ENCODE measurements around the gene SLC36A4. TPM values are rescaled to one million over a fixed set of nuclear protein-coding genes. Genes with fewer than 3 reads are reported as not detected.
A peak's percentile ranks its signal among the peaks of the same experiment; 100 is the strongest.

SLC36A4 gene
- total RNA-seq, 5 donors from 2014 or later (not counting 1 experiment from before 2014, with no cell fraction given), result 13.3 to 21.8 (median 14.6) TPM

- no peak for DNase-seq
- ATAC-seq (replicated peaks in 1 of 4), result no peak
- no peaks in the 10 kb centered on the region for H3K36me3 ChIP-seq (ENCODE audit: control insufficient read depth in 2 of 2, extremely low read depth in 1 of 2, insufficient read depth in 1 of 2, low read length in 1 of 2)
- H3K27me3 Mint-ChIP-seq, result peaks cover 5 to 8% of the 10 kb centered on the region in 2 donors
- H3K4me3 ChIP-seq (ENCODE audit: control insufficient read depth in 1 of 2, extremely low read depth in 1 of 2, low read length in 1 of 2), result peak overlapping the region; percentile 65 to 85
- POLR2A ChIA-PET, result interaction anchor here in 1 of 2 donors (0.6 to 0.7 kb wide), 3 partner anchors 18 to 609 kb away, joined by 3 to 4 read pairs (median 3); partner anchors contain the start of genes C11orf54 and TAF1D
- 8% methylated on average over 4 of the region's 14 CpGs for WGBS (ENCODE audit: insufficient coverage)
- H3K4me1 Mint-ChIP-seq, result peaks cover 17 to 28% (median 22%) of the 10 kb centered on the region in 3 donors
- H3K27ac Mint-ChIP-seq, result peak overlapping the region; percentile 24 to 48
- peak overlapping the region; percentile 91 for H3K27ac ChIP-seq (ENCODE audit: low read length)
- no peaks in the 10 kb centered on the region for H3K9me3 ChIP-seq
- no peaks in the 10 kb centered on the region for H3K36me3 Mint-ChIP-seq
- H3K4me1 ChIP-seq (ENCODE audit: control insufficient read depth in 1 of 2, extremely low read depth in 1 of 2, insufficient read depth in 2 of 2, low read length in 2 of 2), result peaks cover 5 to 8% of the 10 kb centered on the region in 2 experiments
- peak overlapping the region; percentile 88 to 95 (median 91) for H3K4me3 Mint-ChIP-seq
- no peaks in the 10 kb centered on the region for H3K27me3 ChIP-seq (replicated peaks in 1 of 2; ENCODE audit: control insufficient read depth in 2 of 2, extremely low read depth in 1 of 2, insufficient read depth in 2 of 2, low read length in 1 of 2)
- CTCF ChIA-PET, result interaction anchor here in 1 of 2 donors (0.6 to 1.8 kb wide), 2 partner anchors 27 to 454 kb away, joined by 3 to 5 read pairs; no protein-coding TSS in a partner anchor
- no peaks in the 10 kb centered on the region for H3K9me3 Mint-ChIP-seq
Measured at GRCh38 chr11:93198215-93198845, 539 bp upstream of the SLC36A4 start.

- peaks cover 5 to 8% of the 10 kb centered on the region in 2 experiments for H3K4me1 ChIP-seq (ENCODE audit: control insufficient read depth in 1 of 2, extremely low read depth in 1 of 2, insufficient read depth in 2 of 2, low read length in 2 of 2)
- no peaks in the 10 kb centered on the region for H3K27me3 ChIP-seq (replicated peaks in 1 of 2; ENCODE audit: control insufficient read depth in 2 of 2, extremely low read depth in 1 of 2, insufficient read depth in 2 of 2, low read length in 1 of 2)
- H3K4me3 ChIP-seq (ENCODE audit: control insufficient read depth in 1 of 2, extremely low read depth in 1 of 2, low read length in 1 of 2), result peak overlapping the region; percentile 65 to 85
- ChIA-PET POLR2A (interaction anchor here in 1 of 2 donors (0.6 kb wide), 1 partner anchor 12 kb away, joined by 6 read pairs; no protein-coding TSS in a partner anchor), CTCF (interaction anchor here in 1 of 2 donors (1.8 kb wide), 1 partner anchor 29 kb away, joined by 5 read pairs; no protein-coding TSS in a partner anchor)
- DNase-seq, result peak in 1 of 35 experiments; percentile 0
- no peaks in the 10 kb centered on the region for H3K36me3 ChIP-seq (ENCODE audit: control insufficient read depth in 2 of 2, extremely low read depth in 1 of 2, insufficient read depth in 1 of 2, low read length in 1 of 2)
- peak overlapping the region; percentile 92 to 93 for H3K27ac Mint-ChIP-seq
- ATAC-seq (replicated peaks in 1 of 4), result no peak
- H3K27me3 Mint-ChIP-seq, result peaks cover under 1 to 3% of the 10 kb centered on the region in 2 donors
- peak overlapping the region; percentile 91 for H3K27ac ChIP-seq (ENCODE audit: low read length)
- H3K4me1 Mint-ChIP-seq, result peaks cover 20 to 32% (median 22%) of the 10 kb centered on the region in 3 donors
- WGBS (ENCODE audit: insufficient coverage), result 0% methylated on average over 4 of the region's 13 CpGs
- H3K9me3 Mint-ChIP-seq, result no peaks in the 10 kb centered on the region
- peak overlapping the region; percentile 88 to 95 (median 91) for H3K4me3 Mint-ChIP-seq
- H3K36me3 Mint-ChIP-seq, result peaks cover 4% of the 10 kb centered on the region
- no peaks in the 10 kb centered on the region for H3K9me3 ChIP-seq
Measured at GRCh38 chr11:93196816-93197379, 893 bp downstream of the SLC36A4 start.

- Histone ChIP-seq H3K27ac (ENCODE audit: low read length) (no peak overlapping the region), H3K9me3 (no peaks in the 10 kb centered on the region), H3K36me3 (ENCODE audit: control insufficient read depth in 2 of 2, extremely low read depth in 1 of 2, insufficient read depth in 1 of 2, low read length in 1 of 2) (no peaks in the 10 kb centered on the region), H3K27me3 (replicated peaks in 1 of 2; ENCODE audit: control insufficient read depth in 2 of 2, extremely low read depth in 1 of 2, insufficient read depth in 2 of 2, low read length in 1 of 2) (no peaks in the 10 kb centered on the region), H3K4me1 (ENCODE audit: control insufficient read depth in 1 of 2, extremely low read depth in 1 of 2, insufficient read depth in 2 of 2, low read length in 2 of 2) (peaks cover 5 to 8% of the 10 kb centered on the region in 2 experiments), H3K4me3 (ENCODE audit: control insufficient read depth in 1 of 2, extremely low read depth in 1 of 2, low read length in 1 of 2) (no peak overlapping the region)
- DNase-seq (no peak), ATAC-seq (replicated peaks in 1 of 4) (no peak)
- WGBS (ENCODE audit: insufficient coverage), result no CpG with 5 or more reads among the region's 1 CpG
- Mint-ChIP-seq H3K9me3 (no peaks in the 10 kb centered on the region), H3K4me1 (peaks cover 22 to 33% (median 23%) of the 10 kb centered on the region in 3 donors), H3K27me3 (no peaks in the 10 kb centered on the region), H3K4me3 (no peak overlapping the region), H3K36me3 (peaks cover 7% of the 10 kb centered on the region), H3K27ac (no peak overlapping the region)
- ChIA-PET POLR2A (interaction anchor here in 1 of 2 donors (0.7 kb wide), 1 partner anchor 102 kb away, joined by 3 read pairs; no protein-coding TSS in a partner anchor), CTCF (no interaction called here)
Measured at GRCh38 chr11:93194673-93195291, 3.0 kb downstream of the SLC36A4 start.

- Mint-ChIP-seq H3K9me3 (no peaks in the 10 kb centered on the region), H3K4me1 (peaks cover 22 to 29% (median 23%) of the 10 kb centered on the region in 3 donors), H3K36me3 (peaks cover 7% of the 10 kb centered on the region), H3K27ac (no peak overlapping the region), H3K27me3 (no peaks in the 10 kb centered on the region), H3K4me3 (no peak overlapping the region)
- ChIA-PET POLR2A (no interaction called here), CTCF (no interaction called here)
- no peak overlapping the region for H3K4me3 ChIP-seq (ENCODE audit: control insufficient read depth in 1 of 2, extremely low read depth in 1 of 2, low read length in 1 of 2)
- no peaks in the 10 kb centered on the region for H3K36me3 ChIP-seq (ENCODE audit: control insufficient read depth in 2 of 2, extremely low read depth in 1 of 2, insufficient read depth in 1 of 2, low read length in 1 of 2)
- no CpG with 5 or more reads among the region's 2 CpGs for WGBS (ENCODE audit: insufficient coverage)
- peaks cover 5 to 8% of the 10 kb centered on the region in 2 experiments for H3K4me1 ChIP-seq (ENCODE audit: control insufficient read depth in 1 of 2, extremely low read depth in 1 of 2, insufficient read depth in 2 of 2, low read length in 2 of 2)
- DNase-seq (no peak), ATAC-seq (replicated peaks in 1 of 4) (no peak)
- H3K27ac ChIP-seq (ENCODE audit: low read length), result no peak overlapping the region
- H3K9me3 ChIP-seq, result no peaks in the 10 kb centered on the region
- no peaks in the 10 kb centered on the region for H3K27me3 ChIP-seq (replicated peaks in 1 of 2; ENCODE audit: control insufficient read depth in 2 of 2, extremely low read depth in 1 of 2, insufficient read depth in 2 of 2, low read length in 1 of 2)
Measured at GRCh38 chr11:93193731-93194130, 4.1 kb downstream of the SLC36A4 start.

GRCh38 chr11:93192163-93192562, 5.6 kb downstream of the SLC36A4 start:
- DNase-seq (no peak), ATAC-seq (replicated peaks in 1 of 4) (no peak)
- Histone ChIP-seq H3K4me3 (ENCODE audit: control insufficient read depth in 1 of 2, extremely low read depth in 1 of 2, low read length in 1 of 2) (no peak overlapping the region), H3K27ac (ENCODE audit: low read length) (no peak overlapping the region), H3K9me3 (peaks cover 4% of the 10 kb centered on the region), H3K4me1 (ENCODE audit: control insufficient read depth in 1 of 2, extremely low read depth in 1 of 2, insufficient read depth in 2 of 2, low read length in 2 of 2) (peaks cover 2 to 5% of the 10 kb centered on the region in 2 experiments), H3K36me3 (ENCODE audit: control insufficient read depth in 2 of 2, extremely low read depth in 1 of 2, insufficient read depth in 1 of 2, low read length in 1 of 2) (no peaks in the 10 kb centered on the region), H3K27me3 (replicated peaks in 1 of 2; ENCODE audit: control insufficient read depth in 2 of 2, extremely low read depth in 1 of 2, insufficient read depth in 2 of 2, low read length in 1 of 2) (no peaks in the 10 kb centered on the region)
- WGBS (ENCODE audit: insufficient coverage), result 100% methylated on average over 2 of the region's 5 CpGs
- CTCF ChIA-PET, result no interaction called here
- Mint-ChIP-seq H3K27ac (no peak overlapping the region), H3K36me3 (peaks cover 19% of the 10 kb centered on the region), H3K9me3 (peaks cover 8 to 10% (median 9%) of the 10 kb centered on the region in 3 donors), H3K4me1 (peaks cover 21 to 23% (median 21%) of the 10 kb centered on the region in 3 donors), H3K27me3 (no peaks in the 10 kb centered on the region), H3K4me3 (no peak overlapping the region)
- POLR2A ChIA-PET, result no interaction called here

- Histone ChIP-seq H3K27ac (ENCODE audit: low read length) (no peak overlapping the region), H3K4me3 (ENCODE audit: control insufficient read depth in 1 of 2, extremely low read depth in 1 of 2, low read length in 1 of 2) (no peak overlapping the region), H3K27me3 (replicated peaks in 1 of 2; ENCODE audit: control insufficient read depth in 2 of 2, extremely low read depth in 1 of 2, insufficient read depth in 2 of 2, low read length in 1 of 2) (no peaks in the 10 kb centered on the region), H3K36me3 (ENCODE audit: control insufficient read depth in 2 of 2, extremely low read depth in 1 of 2, insufficient read depth in 1 of 2, low read length in 1 of 2) (peaks cover 0 to under 1% of the 10 kb centered on the region in 2 donors), H3K9me3 (peaks cover 4% of the 10 kb centered on the region), H3K4me1 (ENCODE audit: control insufficient read depth in 1 of 2, extremely low read depth in 1 of 2, insufficient read depth in 2 of 2, low read length in 2 of 2) (no peaks in the 10 kb centered on the region)
- WGBS (ENCODE audit: insufficient coverage), result no CpG with 5 or more reads among the region's 1 CpG
- CTCF ChIA-PET, result no interaction called here
- ATAC-seq (replicated peaks in 1 of 4) (no peak), DNase-seq (no peak)
- H3K9me3 Mint-ChIP-seq, result peaks cover 8 to 11% (median 9%) of the 10 kb centered on the region in 3 donors
- no peak overlapping the region for H3K27ac Mint-ChIP-seq
- POLR2A ChIA-PET, result no interaction called here
- peaks cover 26% of the 10 kb centered on the region for H3K36me3 Mint-ChIP-seq
- peaks cover 2 to 8% (median 6%) of the 10 kb centered on the region in 3 donors for H3K4me1 Mint-ChIP-seq
- no peak overlapping the region for H3K4me3 Mint-ChIP-seq
- no peaks in the 10 kb centered on the region for H3K27me3 Mint-ChIP-seq
Measured at GRCh38 chr11:93189462-93189861, 8.3 kb downstream of the SLC36A4 start.
